ENCODE data around the gene ATPAF1.
"Not testable (repeated sequence)": the region's sequence is repeated elsewhere in the genome, so short reads cannot be mapped to it uniquely, and the experiment has no call there.

DNA sequence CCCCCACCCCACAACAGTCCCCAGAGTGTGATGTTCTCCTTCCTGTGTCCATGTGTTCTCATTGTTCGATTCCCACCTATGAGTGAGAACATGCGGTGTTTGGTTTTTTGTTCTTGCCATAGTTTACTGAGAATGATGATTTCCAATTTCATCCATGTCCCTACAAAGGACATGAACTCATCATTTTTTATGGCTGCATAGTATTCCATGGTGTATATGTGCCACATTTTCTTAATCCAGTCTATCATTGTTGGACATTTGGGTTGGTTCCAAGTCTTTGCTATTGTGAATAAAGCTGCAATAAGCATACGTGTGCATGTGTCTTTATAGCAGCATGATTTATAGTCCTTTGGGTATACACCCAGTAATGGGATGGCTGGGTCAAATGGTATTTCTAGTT, 17.0 kb downstream of the ATPAF1 start:
- TF ChIP-seq, protein P1, sequence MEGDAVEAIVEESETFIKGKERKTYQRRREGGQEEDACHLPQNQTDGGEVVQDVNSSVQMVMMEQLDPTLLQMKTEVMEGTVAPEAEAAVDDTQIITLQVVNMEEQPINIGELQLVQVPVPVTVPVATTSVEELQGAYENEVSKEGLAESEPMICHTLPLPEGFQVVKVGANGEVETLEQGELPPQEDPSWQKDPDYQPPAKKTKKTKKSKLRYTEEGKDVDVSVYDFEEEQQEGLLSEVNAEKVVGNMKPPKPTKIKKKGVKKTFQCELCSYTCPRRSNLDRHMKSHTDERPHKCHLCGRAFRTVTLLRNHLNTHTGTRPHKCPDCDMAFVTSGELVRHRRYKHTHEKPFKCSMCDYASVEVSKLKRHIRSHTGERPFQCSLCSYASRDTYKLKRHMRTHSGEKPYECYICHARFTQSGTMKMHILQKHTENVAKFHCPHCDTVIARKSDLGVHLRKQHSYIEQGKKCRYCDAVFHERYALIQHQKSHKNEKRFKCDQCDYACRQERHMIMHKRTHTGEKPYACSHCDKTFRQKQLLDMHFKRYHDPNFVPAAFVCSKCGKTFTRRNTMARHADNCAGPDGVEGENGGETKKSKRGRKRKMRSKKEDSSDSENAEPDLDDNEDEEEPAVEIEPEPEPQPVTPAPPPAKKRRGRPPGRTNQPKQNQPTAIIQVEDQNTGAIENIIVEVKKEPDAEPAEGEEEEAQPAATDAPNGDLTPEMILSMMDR (IDR thresholded peaks at IDR 0.05; ENCODE audit: low read depth, low read length) = not testable (repeated sequence)
- not testable (repeated sequence) for TF ChIP-seq EZH2phosphoT487 (IDR thresholded peaks at IDR 0.05; ENCODE audit: low read depth)
